ENCODE results near the gene TIFAB. TPM values are rescaled to one million over a fixed set of nuclear protein-coding genes. Genes with fewer than 3 reads are reported as not detected.

TIFAB gene
- total RNA-seq, 4 donors from 2014 or later = 0.16 TPM; not detected in 3

DNA sequence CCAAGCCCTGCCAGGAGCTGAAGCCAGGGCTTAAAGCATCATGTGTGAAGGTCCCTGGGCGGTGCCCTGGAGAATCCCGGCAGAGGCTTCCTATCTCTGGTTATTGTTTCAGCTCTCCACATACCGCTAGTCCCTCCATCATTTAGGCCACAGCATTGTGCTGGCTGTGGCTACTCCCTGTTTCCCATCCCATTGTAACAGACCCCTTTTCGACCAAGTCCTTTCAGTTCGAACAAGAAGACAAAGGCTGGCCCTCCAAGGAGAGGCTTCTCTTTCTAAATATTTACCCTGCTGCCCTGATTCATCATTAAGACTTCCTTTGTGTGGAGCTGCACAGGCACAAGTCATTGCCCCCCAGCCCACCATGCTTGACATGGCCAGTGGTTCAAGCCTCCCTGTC is 42.0 kb upstream of the TIFAB start:
- peaks cover 0 to 12% (median 10%) of the 10 kb centered on the region in 4 donors for H3K4me1 ChIP-seq
- in situ Hi-C loops (cut with MboI; ENCODE audit: low pct_ligation_motif_present in 1 of 4, low pct_unique_long_range_greater_than_20kb in 1 of 4, low sequenced_read_pairs in 3 of 4) (no loop called here), intact Hi-C loops (cut with DNase I; ENCODE audit: low total_unique reads) (no loop called here)
- TF ChIP-seq EP300 (IDR thresholded peaks at IDR 0.05; ENCODE audit: low read depth) (no peak), POLR2A (IDR thresholded peaks at IDR 0.05) (no peak), POLR2AphosphoS5 (IDR thresholded peaks at IDR 0.05) (no peak)
- TF ChIP-seq, protein P1, sequence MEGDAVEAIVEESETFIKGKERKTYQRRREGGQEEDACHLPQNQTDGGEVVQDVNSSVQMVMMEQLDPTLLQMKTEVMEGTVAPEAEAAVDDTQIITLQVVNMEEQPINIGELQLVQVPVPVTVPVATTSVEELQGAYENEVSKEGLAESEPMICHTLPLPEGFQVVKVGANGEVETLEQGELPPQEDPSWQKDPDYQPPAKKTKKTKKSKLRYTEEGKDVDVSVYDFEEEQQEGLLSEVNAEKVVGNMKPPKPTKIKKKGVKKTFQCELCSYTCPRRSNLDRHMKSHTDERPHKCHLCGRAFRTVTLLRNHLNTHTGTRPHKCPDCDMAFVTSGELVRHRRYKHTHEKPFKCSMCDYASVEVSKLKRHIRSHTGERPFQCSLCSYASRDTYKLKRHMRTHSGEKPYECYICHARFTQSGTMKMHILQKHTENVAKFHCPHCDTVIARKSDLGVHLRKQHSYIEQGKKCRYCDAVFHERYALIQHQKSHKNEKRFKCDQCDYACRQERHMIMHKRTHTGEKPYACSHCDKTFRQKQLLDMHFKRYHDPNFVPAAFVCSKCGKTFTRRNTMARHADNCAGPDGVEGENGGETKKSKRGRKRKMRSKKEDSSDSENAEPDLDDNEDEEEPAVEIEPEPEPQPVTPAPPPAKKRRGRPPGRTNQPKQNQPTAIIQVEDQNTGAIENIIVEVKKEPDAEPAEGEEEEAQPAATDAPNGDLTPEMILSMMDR (IDR thresholded peaks at IDR 0.05) = no peak
- 88% methylated on average over 5 of the region's 5 CpGs; no CpG with 5 or more reads in 1 of the 2 donors for WGBS, 2 donors (ENCODE audit: low coverage in 1 of 2)
- no peaks in the 10 kb centered on the region for H3K36me3 ChIP-seq
- no peak for DNase-seq
- no peaks in the 10 kb centered on the region for H3K9me3 ChIP-seq
- H3K4me3 ChIP-seq = no peak overlapping the region
- H3K27ac ChIP-seq = no peak overlapping the region
- peaks cover 72% of the 10 kb centered on the region for H3K27me3 ChIP-seq

DNA sequence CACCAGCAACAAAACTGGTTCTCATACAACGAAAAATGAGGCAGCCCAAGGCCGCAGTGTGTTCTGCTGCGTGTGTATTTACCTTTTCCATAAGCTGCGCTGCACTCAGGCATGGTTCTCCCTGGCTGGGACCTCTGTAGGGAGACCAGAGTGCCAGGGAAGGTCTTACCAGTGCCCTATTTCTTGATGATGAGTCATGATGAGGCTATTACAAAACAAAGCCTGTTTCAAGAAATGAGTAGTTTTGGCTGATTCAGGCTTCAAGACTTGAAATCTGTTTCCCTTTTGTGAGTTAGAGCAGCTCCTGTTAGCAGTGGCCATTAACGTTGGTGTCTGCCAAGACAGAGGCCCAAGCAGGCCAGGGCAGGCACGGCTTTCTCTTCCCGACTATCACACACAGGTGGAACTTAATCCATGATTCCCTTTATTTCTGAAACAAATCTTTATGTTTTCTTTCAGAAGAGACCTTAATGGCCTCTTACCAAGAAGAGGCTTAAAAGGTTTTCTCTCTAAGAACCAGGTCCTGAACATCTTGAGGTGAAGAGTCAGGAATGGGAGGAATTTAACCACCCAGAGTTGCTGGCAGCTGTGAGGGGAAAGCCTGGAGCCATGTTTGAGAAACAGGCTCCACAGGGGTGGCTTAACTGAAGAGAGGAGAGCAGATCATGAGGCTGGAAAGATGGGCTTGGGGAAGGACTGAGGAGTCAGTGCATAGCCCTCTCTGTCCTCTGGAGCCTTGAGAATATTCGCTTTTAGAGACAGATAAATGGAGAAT is 41.4 kb upstream of the TIFAB start:
- H3K27ac ChIP-seq = no peak overlapping the region
- WGBS, 2 donors (ENCODE audit: low coverage in 1 of 2) = 68% methylated on average over 8 of the region's 8 CpGs; no CpG with 5 or more reads in 1 of the 2 donors
- no peak overlapping the region for H3K4me3 ChIP-seq
- H3K9me3 ChIP-seq = no peaks in the 10 kb centered on the region
- peaks cover 0 to 18% (median 15%) of the 10 kb centered on the region in 4 donors for H3K4me1 ChIP-seq
- TF ChIP-seq, protein P1 (IDR thresholded peaks at IDR 0.05) = no peak
- no peak for TF ChIP-seq POLR2AphosphoS5 (IDR thresholded peaks at IDR 0.05)
- no peak for TF ChIP-seq EP300 (IDR thresholded peaks at IDR 0.05; ENCODE audit: low read depth)
- TF ChIP-seq POLR2A (IDR thresholded peaks at IDR 0.05) = no peak
- in situ Hi-C loops (cut with MboI; ENCODE audit: low pct_ligation_motif_present in 1 of 4, low pct_unique_long_range_greater_than_20kb in 1 of 4, low sequenced_read_pairs in 3 of 4) = no loop called here
- peaks cover 72% of the 10 kb centered on the region for H3K27me3 ChIP-seq
- intact Hi-C loops (cut with DNase I; ENCODE audit: low total_unique reads) = no loop called here
- DNase-seq = no peak
- no peaks in the 10 kb centered on the region for H3K36me3 ChIP-seq

DNA sequence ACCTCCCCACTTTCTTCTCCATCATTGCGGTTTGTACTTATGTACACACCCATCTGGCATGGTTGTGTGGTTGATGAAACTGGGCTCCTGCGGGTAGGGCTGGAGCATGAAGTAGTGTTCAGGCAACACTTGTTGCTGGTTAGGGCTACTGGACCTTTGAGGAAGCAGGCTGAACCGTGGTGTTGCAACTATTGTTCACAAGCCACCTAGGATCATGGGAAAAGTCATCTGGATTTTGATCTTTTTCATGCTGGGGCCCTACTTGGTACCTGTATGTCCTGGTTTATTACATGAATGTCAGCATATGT is 40.1 kb upstream of the TIFAB start:
- Histone ChIP-seq H3K9me3 (no peaks in the 10 kb centered on the region), H3K4me3 (no peak overlapping the region), H3K27ac (no peak overlapping the region), H3K4me1 (peaks cover 0 to 25% (median 16%) of the 10 kb centered on the region in 4 donors), H3K36me3 (no peaks in the 10 kb centered on the region), H3K27me3 (peaks cover 80% of the 10 kb centered on the region)
- in situ Hi-C loops (cut with MboI; ENCODE audit: low pct_ligation_motif_present in 1 of 4, low pct_unique_long_range_greater_than_20kb in 1 of 4, low sequenced_read_pairs in 3 of 4) = no loop called here
- DNase-seq = no peak
- intact Hi-C loops (cut with DNase I; ENCODE audit: low total_unique reads) = no loop called here
- WGBS, 2 donors (ENCODE audit: low coverage in 1 of 2) = 54% methylated on average over 3 of the region's 3 CpGs; no CpG with 5 or more reads in 1 of the 2 donors
- no peak for TF ChIP-seq POLR2A (IDR thresholded peaks at IDR 0.05)
- TF ChIP-seq POLR2AphosphoS5 (IDR thresholded peaks at IDR 0.05) = no peak
- no peak for TF ChIP-seq EP300 (IDR thresholded peaks at IDR 0.05; ENCODE audit: low read depth)
- TF ChIP-seq, protein P1 (IDR thresholded peaks at IDR 0.05) = no peak

DNA sequence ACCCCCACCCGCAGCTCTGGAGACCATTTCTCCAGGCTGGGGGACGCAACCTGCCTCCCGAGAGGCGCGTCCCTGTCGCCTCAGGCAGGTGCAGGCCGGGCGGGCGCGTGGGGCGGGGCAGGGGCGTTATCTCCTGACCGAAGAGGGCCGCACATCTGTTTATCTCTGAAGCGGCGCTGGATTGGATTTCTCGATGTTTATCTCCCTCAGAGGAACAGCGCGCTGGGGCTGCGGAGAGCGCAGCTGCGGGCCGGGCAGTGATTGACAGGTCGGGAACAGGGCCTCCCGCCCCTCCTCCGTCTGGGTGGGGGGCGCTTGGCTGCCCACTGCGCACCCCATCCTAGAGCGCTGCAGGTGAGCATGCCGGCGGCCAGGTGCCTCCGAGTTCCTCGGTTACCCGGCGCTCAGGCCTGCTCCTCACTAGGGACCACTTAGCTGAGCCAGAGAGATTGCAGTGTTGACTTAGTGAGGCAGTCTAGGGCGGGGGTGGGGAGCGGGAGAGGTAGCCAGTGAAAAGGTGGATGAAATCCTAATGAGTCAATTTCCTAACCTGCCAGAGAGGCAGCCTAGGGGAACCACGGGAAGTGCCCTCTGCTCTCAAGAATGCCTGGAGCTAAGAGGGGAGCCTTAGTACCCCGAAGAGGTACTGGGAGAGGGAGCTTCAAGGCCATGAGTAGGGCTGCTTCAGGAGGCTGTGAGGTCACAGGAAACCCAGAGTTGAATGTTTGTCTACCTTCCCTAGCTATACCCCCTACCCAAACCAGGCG is 39.6 kb upstream of the TIFAB start:
- H3K27me3 ChIP-seq = peaks cover 86% of the 10 kb centered on the region
- intact Hi-C loops (cut with DNase I; ENCODE audit: low total_unique reads) = no loop called here
- no peaks in the 10 kb centered on the region for H3K9me3 ChIP-seq
- in situ Hi-C loops (cut with MboI; ENCODE audit: low pct_ligation_motif_present in 1 of 4, low pct_unique_long_range_greater_than_20kb in 1 of 4, low sequenced_read_pairs in 3 of 4) = no loop called here
- no peak overlapping the region for H3K27ac ChIP-seq
- no peak overlapping the region for H3K4me3 ChIP-seq
- DNase-seq = no peak
- WGBS, 2 donors (ENCODE audit: low coverage in 1 of 2) = 15 to 50% methylated on average over 1 to 27 of the region's 40 CpGs
- TF ChIP-seq EP300 (IDR thresholded peaks at IDR 0.05; ENCODE audit: low read depth) (no peak), POLR2AphosphoS5 (IDR thresholded peaks at IDR 0.05) (no peak)
- TF ChIP-seq, protein P1 (IDR thresholded peaks at IDR 0.05) = no peak
- no peaks in the 10 kb centered on the region for H3K36me3 ChIP-seq
- H3K4me1 ChIP-seq = peaks cover 0 to 25% (median 16%) of the 10 kb centered on the region in 4 donors

Measured in transverse colon (tissue), 4 donors.